Caco-2 (cell line): ENCODE measurements around the gene MT1B. TPM values are rescaled to one million over a fixed set of nuclear protein-coding genes. Genes with fewer than 3 reads are reported as not detected.

Experiments
- BruUV-seq: library from RNA; stranded (reverse); fragments of 400-500 nt; replicated peaks from 2 replicates; lab custom pipeline; 2021; lab: Mats Ljungman, UMichigan
- CTCF ChIA-PET: fragments of 300-600 bp; sonication (Branson Sonifier 250); formaldehyde crosslinking; loops from one replicate; lab custom pipeline; 2022; ENCODE audit warnings: antibody characterized with exemption; lab: Charles Lee
- POLR2A ChIA-PET: fragments of 300-600 bp; sonication (Branson Sonifier 250); formaldehyde crosslinking; loops from one replicate; lab custom pipeline; 2022; ENCODE audit warnings: antibody characterized with exemption; lab: Charles Lee
- DNase-seq, 2 experiments: peaks; one replicate each; pipeline versions ENCODE4 v3.0.0 to v3.0.0-alpha.2; 2020 to 2022
- H3K27me3 ChIP-seq: replicated peaks from 2 replicates; pipeline ENCODE4 v1.6.0; 2011; ENCODE audit warnings: low read length; ENCODE audit not compliant: control insufficient read depth, insufficient read depth
- H3K36me3 ChIP-seq: 2 replicates; pipeline ENCODE4 v1.5.1; 2011; ENCODE audit warnings: low read length; ENCODE audit not compliant: control insufficient read depth, insufficient read depth
- H3K4me1 ChIP-seq: fragments of 250-450 bp; sonication (Bioruptor Pico); 2 replicates; pipeline ENCODE4 v1.5.1; 2020; ENCODE audit warnings: mild to moderate bottlenecking
- H3K4me3 ChIP-seq: 2 replicates; pipeline ENCODE4 v1.5.1; 2011; ENCODE audit warnings: low read depth, mild to moderate bottlenecking, control low read depth, low read length
- H3K9me3 ChIP-seq: fragments of 250-450 bp; sonication (Bioruptor Pico); 2 replicates; pipeline ENCODE4 v1.5.1; 2020; ENCODE audit warnings: mild to moderate bottlenecking, moderate library complexity
- H3K27ac Mint-ChIP-seq: one replicate; pipeline ENCODE4 v1.8.0; 2022; ENCODE audit warnings: mixed read lengths; ENCODE audit not compliant: unreplicated experiment
- H3K27me3 Mint-ChIP-seq: one replicate; pipeline ENCODE4 v1.8.0; 2022; ENCODE audit warnings: mixed read lengths; ENCODE audit not compliant: insufficient read depth, unreplicated experiment
- H3K36me3 Mint-ChIP-seq: one replicate; pipeline ENCODE4 v1.8.0; 2022; ENCODE audit warnings: mild to moderate bottlenecking, mixed read lengths; ENCODE audit not compliant: insufficient read depth, unreplicated experiment
- H3K4me1 Mint-ChIP-seq: one replicate; pipeline ENCODE4 v1.8.0; 2022; ENCODE audit warnings: low read depth, mixed read lengths; ENCODE audit not compliant: unreplicated experiment
- H3K4me3 Mint-ChIP-seq: one replicate; pipeline ENCODE4 v1.8.0; 2022; ENCODE audit warnings: mild to moderate bottlenecking, moderate library complexity, mixed read lengths; ENCODE audit not compliant: unreplicated experiment
- H3K9me3 Mint-ChIP-seq: one replicate; pipeline ENCODE4 v1.8.0; 2022; ENCODE audit warnings: mixed read lengths; ENCODE audit not compliant: unreplicated experiment
- CTCF ChIP-seq, 2 experiments: fragments of 200-600 bp in 1 of 2; IDR thresholded peaks; 1 replicate in 1 of 2; 2 replicates in 1 of 2; pipeline versions ENCODE4 v1.5.1 to v1.8.0; 2011 to 2022; ENCODE audit warnings: antibody characterized with exemption in 1 of 2, control low read depth in 1 of 2, inconsistent platforms in 1 of 2, low read depth in 1 of 2, low read length in 1 of 2, mild to moderate bottlenecking in 1 of 2, moderate library complexity in 1 of 2; ENCODE audit not compliant: insufficient read depth in 1 of 2, severe bottlenecking in 1 of 2, unreplicated experiment in 1 of 2
- intact Hi-C: fragments of 100-400 bp; cut with micrococcal nuclease; formaldehyde crosslinking; loops from one replicate; pipeline ENCODE4 v1.10.0; 2022; ENCODE audit not compliant: unreplicated experiment
- total RNA-seq: library from RNA; stranded (reverse); gene quantifications from 2 replicates; pipeline ENCODE4 v1.2.3, GENCODE V29; 2022

The MT1B gene
- total RNA-seq, 1 experiment from 2014 or later: not detected

GRCh38 chr16:56625943-56626654, 25.6 kb upstream of the MT1B start:
- H3K4me3 ChIP-seq: no peak overlapping the region
- Mint-ChIP-seq H3K4me3 (peak overlapping the region; percentile 71), H3K27ac (no peak overlapping the region), H3K4me1 (no peaks in the 10 kb centered on the region), H3K27me3 (peaks cover 6% of the 10 kb centered on the region), H3K9me3 (no peaks in the 10 kb centered on the region), H3K36me3 (no peaks in the 10 kb centered on the region)
- intact Hi-C loops: no loop called here
- no peak for DNase-seq
- H3K4me1 ChIP-seq: no peaks in the 10 kb centered on the region
- ChIA-PET POLR2A (no interaction called here), CTCF (interaction anchor here (0.6 to 1.1 kb wide), 2 partner anchors 24 to 75 kb away, joined by 3 read pairs; no protein-coding TSS in a partner anchor)
- no TSS peak for BruUV-seq
- H3K27me3 ChIP-seq: no peaks in the 10 kb centered on the region
- no peaks in the 10 kb centered on the region for H3K9me3 ChIP-seq
- TF ChIP-seq CTCF (IDR thresholded peaks at IDR 0.05; ENCODE audit: insufficient read depth in 1 of 2, low read depth in 1 of 2, low read length in 1 of 2, severe bottlenecking in 1 of 2, unreplicated experiment in 1 of 2): no peak
- H3K36me3 ChIP-seq: no peaks in the 10 kb centered on the region

DNA sequence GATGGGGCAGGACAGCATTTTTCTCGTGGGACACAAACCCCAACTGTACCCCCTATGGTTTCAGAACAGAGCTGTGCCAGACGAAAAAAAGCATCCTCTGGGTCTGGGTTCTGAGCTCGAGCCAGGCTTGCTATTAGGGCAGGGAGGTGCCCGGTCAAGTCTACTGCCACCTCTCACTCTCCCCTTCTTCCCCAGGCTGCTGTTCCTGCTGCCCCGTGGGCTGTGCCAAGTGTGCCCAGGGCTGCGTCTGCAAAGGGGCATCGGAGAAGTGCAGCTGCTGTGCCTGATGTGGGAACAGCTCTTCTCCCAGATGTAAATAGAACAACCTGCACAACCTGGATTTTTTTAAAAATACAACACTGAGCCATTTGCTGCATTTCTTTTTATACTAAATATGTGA, 25.0 kb upstream of the MT1B start:
- BruUV-seq: no TSS peak
- no peaks in the 10 kb centered on the region for H3K9me3 Mint-ChIP-seq
- no peak overlapping the region for H3K4me3 Mint-ChIP-seq
- H3K4me3 ChIP-seq: no peak overlapping the region
- no peak for DNase-seq
- H3K27me3 Mint-ChIP-seq: peaks cover 10% of the 10 kb centered on the region
- no peaks in the 10 kb centered on the region for H3K9me3 ChIP-seq
- POLR2A ChIA-PET: no interaction called here
- H3K27ac Mint-ChIP-seq: no peak overlapping the region
- no peak for TF ChIP-seq CTCF (IDR thresholded peaks at IDR 0.05; ENCODE audit: insufficient read depth in 1 of 2, low read depth in 1 of 2, low read length in 1 of 2, severe bottlenecking in 1 of 2, unreplicated experiment in 1 of 2)
- CTCF ChIA-PET: no interaction called here
- no peaks in the 10 kb centered on the region; the same call in 1 of the 2 replicates for H3K27me3 ChIP-seq
- no peaks in the 10 kb centered on the region for H3K36me3 ChIP-seq
- no peaks in the 10 kb centered on the region for H3K36me3 Mint-ChIP-seq
- no peaks in the 10 kb centered on the region for H3K4me1 ChIP-seq
- H3K4me1 Mint-ChIP-seq: peaks cover 1% of the 10 kb centered on the region
- intact Hi-C loops: no loop called here

GRCh38 chr16:56628486-56629350, 23.0 kb upstream of the MT1B start:
- H3K4me3 ChIP-seq: no peak overlapping the region
- ChIA-PET POLR2A (no interaction called here), CTCF (no interaction called here)
- no peaks in the 10 kb centered on the region for H3K9me3 ChIP-seq
- no TSS peak for BruUV-seq
- no peaks in the 10 kb centered on the region for H3K9me3 Mint-ChIP-seq
- H3K27ac Mint-ChIP-seq: no peak overlapping the region
- H3K4me1 ChIP-seq: no peaks in the 10 kb centered on the region
- no peaks in the 10 kb centered on the region for H3K36me3 ChIP-seq
- no peaks in the 10 kb centered on the region for H3K36me3 Mint-ChIP-seq
- H3K27me3 ChIP-seq: peaks cover 6% of the 10 kb centered on the region; the same call in 1 of the 2 replicates
- H3K4me1 Mint-ChIP-seq: peaks cover 5% of the 10 kb centered on the region
- no peak for TF ChIP-seq CTCF (IDR thresholded peaks at IDR 0.05; ENCODE audit: insufficient read depth in 1 of 2, low read depth in 1 of 2, low read length in 1 of 2, severe bottlenecking in 1 of 2, unreplicated experiment in 1 of 2)
- intact Hi-C loops: no loop called here
- DNase-seq: no peak
- H3K27me3 Mint-ChIP-seq: peaks cover 21% of the 10 kb centered on the region
- no peak overlapping the region for H3K4me3 Mint-ChIP-seq
